ENCODE data around the gene C2CD4C.

The C2CD4C gene

GRCh38 chr19:374886-375235, 34.1 kb downstream of the C2CD4C start:
- Histone ChIP-seq H3K9me2 (ENCODE audit: low read depth, low read length) (no peaks in the 10 kb centered on the region), H3K9ac (ENCODE audit: low read length) (no peak overlapping the region)

GRCh38 chr19:374183-374885, 34.6 kb downstream of the C2CD4C start:
- peaks cover 7% of the 10 kb centered on the region for H3K4me1 ChIP-seq (ENCODE audit: insufficient read depth, low read length, severe bottlenecking)
- H3K36me3 ChIP-seq (ENCODE audit: insufficient read depth, low read length): no peaks in the 10 kb centered on the region
- H4K20me1 ChIP-seq (ENCODE audit: insufficient read depth, low read length): no peaks in the 10 kb centered on the region
- H3K27me3 ChIP-seq (ENCODE audit: insufficient read depth, low read length): no peaks in the 10 kb centered on the region; the same call in 1 of the 2 replicates
- H3F3A ChIP-seq (ENCODE audit: insufficient read depth, low read length): no peaks in the 10 kb centered on the region
- no peak overlapping the region for H2AFZ ChIP-seq (ENCODE audit: low read length)
- no peaks in the 10 kb centered on the region for H3K9me3 ChIP-seq (ENCODE audit: low read length)
- H3K4me2 ChIP-seq (ENCODE audit: low read length): no peak overlapping the region
- no peak overlapping the region for H3K4me3 ChIP-seq (ENCODE audit: low read depth, low read length, poor library complexity, severe bottlenecking)
- H3K9ac ChIP-seq (ENCODE audit: low read length): no peak overlapping the region
- no peaks in the 10 kb centered on the region for H3K79me2 ChIP-seq (ENCODE audit: insufficient read depth, low read length)
- H3K9me2 ChIP-seq (ENCODE audit: low read depth, low read length): no peaks in the 10 kb centered on the region
- H3K27ac ChIP-seq (ENCODE audit: low read depth, low read length, poor library complexity, severe bottlenecking): no peak overlapping the region
- TF ChIP-seq EZH2 (IDR thresholded peaks at IDR 0.05; ENCODE audit: borderline replicate concordance, low read length) (no peak), CTCF (IDR thresholded peaks at IDR 0.05; ENCODE audit: low read length) (no peak)

More at GRCh38 chr19:374886-375235, 34.1 kb downstream of the C2CD4C start:
- Histone ChIP-seq H3K4me3 (ENCODE audit: low read depth, low read length, poor library complexity, severe bottlenecking) (no peak overlapping the region), H3K4me2 (ENCODE audit: low read length) (no peak overlapping the region), H3F3A (ENCODE audit: insufficient read depth, low read length) (no peaks in the 10 kb centered on the region), H2AFZ (ENCODE audit: low read length) (no peak overlapping the region), H3K27ac (ENCODE audit: low read depth, low read length, poor library complexity, severe bottlenecking) (no peak overlapping the region), H3K36me3 (ENCODE audit: insufficient read depth, low read length) (no peaks in the 10 kb centered on the region), H3K4me1 (ENCODE audit: insufficient read depth, low read length, severe bottlenecking) (peaks cover 7% of the 10 kb centered on the region), H3K27me3 (ENCODE audit: insufficient read depth, low read length) (no peaks in the 10 kb centered on the region; the same call in 1 of the 2 replicates), H3K79me2 (ENCODE audit: insufficient read depth, low read length) (no peaks in the 10 kb centered on the region), H4K20me1 (ENCODE audit: insufficient read depth, low read length) (no peaks in the 10 kb centered on the region), H3K9me3 (ENCODE audit: low read length) (no peaks in the 10 kb centered on the region)
- TF ChIP-seq CTCF (IDR thresholded peaks at IDR 0.05; ENCODE audit: low read length) (no peak), EZH2 (IDR thresholded peaks at IDR 0.05; ENCODE audit: borderline replicate concordance, low read length) (no peak)

- Histone ChIP-seq H3K9me3 (ENCODE audit: low read length) (no peaks in the 10 kb centered on the region), H2AFZ (ENCODE audit: low read length) (no peak overlapping the region), H3K4me3 (ENCODE audit: low read depth, low read length, poor library complexity, severe bottlenecking) (no peak overlapping the region), H3K4me2 (ENCODE audit: low read length) (no peak overlapping the region), H3K27me3 (ENCODE audit: insufficient read depth, low read length) (no peaks in the 10 kb centered on the region; the same call in 1 of the 2 replicates), H3K9ac (ENCODE audit: low read length) (no peak overlapping the region), H3K79me2 (ENCODE audit: insufficient read depth, low read length) (no peaks in the 10 kb centered on the region), H4K20me1 (ENCODE audit: insufficient read depth, low read length) (no peaks in the 10 kb centered on the region), H3K9me2 (ENCODE audit: low read depth, low read length) (no peaks in the 10 kb centered on the region), H3F3A (ENCODE audit: insufficient read depth, low read length) (no peaks in the 10 kb centered on the region), H3K4me1 (ENCODE audit: insufficient read depth, low read length, severe bottlenecking) (peaks cover 7% of the 10 kb centered on the region), H3K27ac (ENCODE audit: low read depth, low read length, poor library complexity, severe bottlenecking) (no peak overlapping the region), H3K36me3 (ENCODE audit: insufficient read depth, low read length) (no peaks in the 10 kb centered on the region)
- TF ChIP-seq CTCF (IDR thresholded peaks at IDR 0.05; ENCODE audit: low read length) (no peak), EZH2 (IDR thresholded peaks at IDR 0.05; ENCODE audit: borderline replicate concordance, low read length) (no peak)
Observed at GRCh38 chr19:373391-374182, 35.4 kb downstream of the C2CD4C start.

Data from OCI-LY1 (cell line).